GM23338 (cell line): ENCODE data around the gene ATG16L2.

Source experiments
- CREB1 ChIP-seq: fragments of 250-450 bp; sonication (Bioruptor Pico); IDR thresholded peaks from 2 replicates; pipeline ENCODE4 v1.5.0; 2020; ENCODE audit warnings: low read depth, mild to moderate bottlenecking, moderate library complexity
- EZH2 ChIP-seq: fragments of 200-600 bp; sonication (generic); IDR thresholded peaks from one replicate; pipeline ENCODE4 v1.8.0; 2017; ENCODE audit warnings: antibody characterized with exemption, mild to moderate bottlenecking, low read depth; ENCODE audit not compliant: unreplicated experiment
- EZH2phosphoT487 ChIP-seq: fragments of 200-600 bp; sonication (generic); IDR thresholded peaks from one replicate; pipeline ENCODE4 v1.8.1; 2018; ENCODE audit warnings: antibody characterized with exemption; ENCODE audit not compliant: unreplicated experiment
- JUNB ChIP-seq: IDR thresholded peaks from one replicate; pipeline ENCODE4 v1.6.1; 2016; ENCODE audit warnings: antibody characterized with exemption; ENCODE audit not compliant: unreplicated experiment
- NANOG ChIP-seq: IDR thresholded peaks from 2 replicates; pipeline ENCODE4 v1.6.1; 2016; ENCODE audit warnings: antibody characterized with exemption, borderline replicate concordance
- POLR2AphosphoS5 ChIP-seq: IDR thresholded peaks from 2 replicates; pipeline ENCODE4 v1.6.1; 2016; ENCODE audit warnings: antibody characterized with exemption, low read depth
- TF ChIP-seq, protein P1 (sequence below): IDR thresholded peaks from one replicate; pipeline ENCODE4 v1.6.1; 2018; ENCODE audit warnings: antibody characterized with exemption; ENCODE audit not compliant: unreplicated experiment
- TF ChIP-seq, protein P2 (sequence below), 2 experiments: fragments of 200-600 bp in 1 of 2; sonication (generic) in 1 of 2; conservative IDR thresholded peaks; 2 replicates each; pipeline versions ENCODE4 v1.5.1 to v1.6.1; 2016 to 2017; ENCODE audit warnings: antibody characterized with exemption in 2 of 2, low read depth in 2 of 2, mild to moderate bottlenecking in 2 of 2, moderate library complexity in 1 of 2
- TF ChIP-seq, protein P3 (sequence below): IDR thresholded peaks from 2 replicates; pipeline ENCODE4 v1.6.1; 2016; ENCODE audit warnings: antibody characterized with exemption

DNA sequence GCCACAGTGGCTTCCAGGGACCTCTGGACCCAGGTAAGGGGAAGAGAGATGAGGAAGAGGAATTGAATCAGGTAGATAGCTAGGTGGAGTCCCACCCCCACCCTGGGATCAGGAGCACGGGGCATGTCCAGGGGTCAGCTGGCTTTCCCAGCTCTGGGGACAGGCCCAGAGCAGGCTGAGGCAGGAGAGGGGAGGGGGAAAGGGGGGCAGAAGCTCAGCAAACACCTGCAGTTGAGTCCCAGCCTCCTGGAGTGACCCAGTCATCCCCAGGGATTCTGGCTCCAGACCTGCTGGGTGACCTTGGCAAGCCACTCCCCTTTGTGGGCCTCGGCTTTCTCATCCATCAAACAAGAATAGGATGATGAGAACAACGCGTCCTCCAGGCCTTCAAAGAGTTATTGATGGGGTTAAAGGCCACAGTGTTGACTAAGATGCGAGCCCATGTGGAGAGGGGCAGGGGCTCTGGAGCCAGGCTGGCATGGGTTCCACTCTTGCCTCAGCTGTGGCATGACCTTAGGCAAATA, 36.4 kb upstream of the ATG16L2 start:
- TF ChIP-seq, protein P1, sequence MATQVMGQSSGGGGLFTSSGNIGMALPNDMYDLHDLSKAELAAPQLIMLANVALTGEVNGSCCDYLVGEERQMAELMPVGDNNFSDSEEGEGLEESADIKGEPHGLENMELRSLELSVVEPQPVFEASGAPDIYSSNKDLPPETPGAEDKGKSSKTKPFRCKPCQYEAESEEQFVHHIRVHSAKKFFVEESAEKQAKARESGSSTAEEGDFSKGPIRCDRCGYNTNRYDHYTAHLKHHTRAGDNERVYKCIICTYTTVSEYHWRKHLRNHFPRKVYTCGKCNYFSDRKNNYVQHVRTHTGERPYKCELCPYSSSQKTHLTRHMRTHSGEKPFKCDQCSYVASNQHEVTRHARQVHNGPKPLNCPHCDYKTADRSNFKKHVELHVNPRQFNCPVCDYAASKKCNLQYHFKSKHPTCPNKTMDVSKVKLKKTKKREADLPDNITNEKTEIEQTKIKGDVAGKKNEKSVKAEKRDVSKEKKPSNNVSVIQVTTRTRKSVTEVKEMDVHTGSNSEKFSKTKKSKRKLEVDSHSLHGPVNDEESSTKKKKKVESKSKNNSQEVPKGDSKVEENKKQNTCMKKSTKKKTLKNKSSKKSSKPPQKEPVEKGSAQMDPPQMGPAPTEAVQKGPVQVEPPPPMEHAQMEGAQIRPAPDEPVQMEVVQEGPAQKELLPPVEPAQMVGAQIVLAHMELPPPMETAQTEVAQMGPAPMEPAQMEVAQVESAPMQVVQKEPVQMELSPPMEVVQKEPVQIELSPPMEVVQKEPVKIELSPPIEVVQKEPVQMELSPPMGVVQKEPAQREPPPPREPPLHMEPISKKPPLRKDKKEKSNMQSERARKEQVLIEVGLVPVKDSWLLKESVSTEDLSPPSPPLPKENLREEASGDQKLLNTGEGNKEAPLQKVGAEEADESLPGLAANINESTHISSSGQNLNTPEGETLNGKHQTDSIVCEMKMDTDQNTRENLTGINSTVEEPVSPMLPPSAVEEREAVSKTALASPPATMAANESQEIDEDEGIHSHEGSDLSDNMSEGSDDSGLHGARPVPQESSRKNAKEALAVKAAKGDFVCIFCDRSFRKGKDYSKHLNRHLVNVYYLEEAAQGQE, result no peak
- TF ChIP-seq, protein P2, sequence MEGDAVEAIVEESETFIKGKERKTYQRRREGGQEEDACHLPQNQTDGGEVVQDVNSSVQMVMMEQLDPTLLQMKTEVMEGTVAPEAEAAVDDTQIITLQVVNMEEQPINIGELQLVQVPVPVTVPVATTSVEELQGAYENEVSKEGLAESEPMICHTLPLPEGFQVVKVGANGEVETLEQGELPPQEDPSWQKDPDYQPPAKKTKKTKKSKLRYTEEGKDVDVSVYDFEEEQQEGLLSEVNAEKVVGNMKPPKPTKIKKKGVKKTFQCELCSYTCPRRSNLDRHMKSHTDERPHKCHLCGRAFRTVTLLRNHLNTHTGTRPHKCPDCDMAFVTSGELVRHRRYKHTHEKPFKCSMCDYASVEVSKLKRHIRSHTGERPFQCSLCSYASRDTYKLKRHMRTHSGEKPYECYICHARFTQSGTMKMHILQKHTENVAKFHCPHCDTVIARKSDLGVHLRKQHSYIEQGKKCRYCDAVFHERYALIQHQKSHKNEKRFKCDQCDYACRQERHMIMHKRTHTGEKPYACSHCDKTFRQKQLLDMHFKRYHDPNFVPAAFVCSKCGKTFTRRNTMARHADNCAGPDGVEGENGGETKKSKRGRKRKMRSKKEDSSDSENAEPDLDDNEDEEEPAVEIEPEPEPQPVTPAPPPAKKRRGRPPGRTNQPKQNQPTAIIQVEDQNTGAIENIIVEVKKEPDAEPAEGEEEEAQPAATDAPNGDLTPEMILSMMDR (conservative IDR thresholded peaks at IDR 0.05; ENCODE audit: low read depth in 2 of 2), result no peak
- no peak for TF ChIP-seq POLR2AphosphoS5
- TF ChIP-seq JUNB, result no peak
- TF ChIP-seq EZH2, result no peak
- no peak for TF ChIP-seq EZH2phosphoT487
- TF ChIP-seq CREB1, result no peak
- TF ChIP-seq, protein P3, sequence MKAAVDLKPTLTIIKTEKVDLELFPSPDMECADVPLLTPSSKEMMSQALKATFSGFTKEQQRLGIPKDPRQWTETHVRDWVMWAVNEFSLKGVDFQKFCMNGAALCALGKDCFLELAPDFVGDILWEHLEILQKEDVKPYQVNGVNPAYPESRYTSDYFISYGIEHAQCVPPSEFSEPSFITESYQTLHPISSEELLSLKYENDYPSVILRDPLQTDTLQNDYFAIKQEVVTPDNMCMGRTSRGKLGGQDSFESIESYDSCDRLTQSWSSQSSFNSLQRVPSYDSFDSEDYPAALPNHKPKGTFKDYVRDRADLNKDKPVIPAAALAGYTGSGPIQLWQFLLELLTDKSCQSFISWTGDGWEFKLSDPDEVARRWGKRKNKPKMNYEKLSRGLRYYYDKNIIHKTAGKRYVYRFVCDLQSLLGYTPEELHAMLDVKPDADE, result no peak
- no peak for TF ChIP-seq NANOG
